OCI-LY7 (cell line): ENCODE measurements around the gene TM9SF4. TPM values are rescaled to one million over a fixed set of nuclear protein-coding genes. Genes with fewer than 3 reads are reported as not detected.

Experiments
- BruUV-seq: library from RNA; stranded (reverse); fragments of 400-500 nt; replicated peaks from 2 replicates; lab custom pipeline; 2021; lab: Mats Ljungman, UMichigan
- CTCF ChIA-PET: fragments of 300-600 bp; sonication (Branson Sonifier 250); formaldehyde crosslinking; loops from one replicate; lab custom pipeline; 2022; ENCODE audit warnings: antibody characterized with exemption; ENCODE audit not compliant: unreplicated experiment; lab: Charles Lee
- POLR2A ChIA-PET: fragments of 300-600 bp; sonication (Branson Sonifier 250); formaldehyde crosslinking; loops from one replicate; lab custom pipeline; 2022; ENCODE audit warnings: antibody characterized with exemption; lab: Charles Lee
- DNase-seq: peaks from one replicate; pipeline ENCODE4 v3.0.0-alpha.2; 2015; ENCODE audit warnings: low spot score
- H2AFZ ChIP-seq: fragments of 200-600 bp; sonication (generic), shearing (Covaris generic); 2 replicates; pipeline ENCODE4 v1.6.1; 2014; ENCODE audit warnings: mild to moderate bottlenecking, antibody characterized with exemption, low read length, moderate library complexity
- H3K27ac ChIP-seq: fragments of 200-600 bp; sonication (generic); 2 replicates; pipeline ENCODE4 v1.5.1; 2014; ENCODE audit warnings: mixed run types, low read depth, mild to moderate bottlenecking, moderate library complexity, low read length, inconsistent platforms; ENCODE audit not compliant: poor library complexity, severe bottlenecking
- H3K36me3 ChIP-seq: fragments of 200-600 bp; sonication (generic); 2 replicates; pipeline ENCODE4 v1.6.1; 2014; ENCODE audit warnings: mild to moderate bottlenecking, antibody characterized with exemption, low read length, moderate library complexity, mixed read lengths; ENCODE audit not compliant: insufficient read depth
- H3K4me1 ChIP-seq: fragments of 200-600 bp; sonication (generic); 2 replicates; pipeline ENCODE4 v1.5.1; 2014; ENCODE audit warnings: mild to moderate bottlenecking, low read length; ENCODE audit not compliant: insufficient read depth, poor library complexity, severe bottlenecking
- H3K4me2 ChIP-seq: fragments of 200-600 bp; sonication (generic); 2 replicates; pipeline ENCODE4 v1.6.1; 2014; ENCODE audit warnings: mild to moderate bottlenecking, low read length
- H3K4me3 ChIP-seq: fragments of 200-600 bp; sonication (generic); 2 replicates; pipeline ENCODE4 v1.5.1; 2014; ENCODE audit warnings: mild to moderate bottlenecking, low read depth, low read length; ENCODE audit not compliant: poor library complexity, severe bottlenecking
- H3K79me2 ChIP-seq: fragments of 200-600 bp; sonication (generic); 2 replicates; pipeline ENCODE4 v1.6.1; 2016; ENCODE audit warnings: low read depth, mild to moderate bottlenecking, low read length, moderate library complexity, mixed read lengths; ENCODE audit not compliant: insufficient read depth
- H3K9me2 ChIP-seq: fragments of 200-600 bp; sonication (generic); 2 replicates; pipeline ENCODE4 v1.6.1; 2016; ENCODE audit warnings: mild to moderate bottlenecking, low read length, mixed read lengths; ENCODE audit not compliant: insufficient read depth
- H3K9me3 ChIP-seq: fragments of 200-600 bp; sonication (generic); 2 replicates; pipeline ENCODE4 v1.6.1; 2014; ENCODE audit warnings: mild to moderate bottlenecking, mixed run types, low read length, mixed read lengths
- H4K20me1 ChIP-seq: fragments of 200-600 bp; sonication (generic); 2 replicates; pipeline ENCODE4 v1.6.1; 2014; ENCODE audit warnings: mild to moderate bottlenecking, antibody characterized with exemption, low read length, moderate library complexity, mixed read lengths; ENCODE audit not compliant: insufficient read depth
- EZH2phosphoT487 ChIP-seq: fragments of 200-600 bp; sonication (generic); IDR thresholded peaks from 2 replicates; pipeline ENCODE4 v1.6.1; 2018; ENCODE audit warnings: low read depth, borderline replicate concordance, mild to moderate bottlenecking, mixed run types, antibody characterized with exemption, low read length, moderate library complexity, mixed read lengths
- intact Hi-C: fragments of 100-400 bp; cut with micrococcal nuclease; formaldehyde crosslinking; loops from one replicate; pipeline ENCODE4 v1.10.0; 2022; ENCODE audit not compliant: unreplicated experiment
- total RNA-seq, 2 experiments: library from RNA; depleted of rRNA in 1 of 2; stranded (reverse); fragments of >200 nt in 1 of 2; shearing (Covaris generic) in 1 of 2; gene quantifications; 2 replicates each; pipeline ENCODE4 v1.2.3, GENCODE V29; 2014 to 2022
- TF ChIP-seq, protein P1 (sequence below): fragments of 200-600 bp; sonication (generic); conservative IDR thresholded peaks from 2 replicates; pipeline ENCODE4 v1.5.1; 2014; ENCODE audit warnings: mild to moderate bottlenecking, antibody characterized with exemption, low read length, moderate library complexity, mixed read lengths

Gene TM9SF4
- total RNA-seq, 2 experiments from 2014 or later, result 20.8 to 38.9 TPM

GRCh38 chr20:32139947-32140346 is 30.4 kb downstream of the TM9SF4 start:
- CTCF ChIA-PET, result no interaction called here
- no peaks in the 10 kb centered on the region for H3K9me3 ChIP-seq
- no peak overlapping the region for H2AFZ ChIP-seq
- H3K36me3 ChIP-seq, result peaks cover 93% of the 10 kb centered on the region
- POLR2A ChIA-PET, result interaction anchor here (0.5 kb wide), 1 partner anchor 20 kb away, joined by 4 read pairs; no protein-coding TSS in a partner anchor
- H3K79me2 ChIP-seq, result no peaks in the 10 kb centered on the region
- TF ChIP-seq, protein P1, sequence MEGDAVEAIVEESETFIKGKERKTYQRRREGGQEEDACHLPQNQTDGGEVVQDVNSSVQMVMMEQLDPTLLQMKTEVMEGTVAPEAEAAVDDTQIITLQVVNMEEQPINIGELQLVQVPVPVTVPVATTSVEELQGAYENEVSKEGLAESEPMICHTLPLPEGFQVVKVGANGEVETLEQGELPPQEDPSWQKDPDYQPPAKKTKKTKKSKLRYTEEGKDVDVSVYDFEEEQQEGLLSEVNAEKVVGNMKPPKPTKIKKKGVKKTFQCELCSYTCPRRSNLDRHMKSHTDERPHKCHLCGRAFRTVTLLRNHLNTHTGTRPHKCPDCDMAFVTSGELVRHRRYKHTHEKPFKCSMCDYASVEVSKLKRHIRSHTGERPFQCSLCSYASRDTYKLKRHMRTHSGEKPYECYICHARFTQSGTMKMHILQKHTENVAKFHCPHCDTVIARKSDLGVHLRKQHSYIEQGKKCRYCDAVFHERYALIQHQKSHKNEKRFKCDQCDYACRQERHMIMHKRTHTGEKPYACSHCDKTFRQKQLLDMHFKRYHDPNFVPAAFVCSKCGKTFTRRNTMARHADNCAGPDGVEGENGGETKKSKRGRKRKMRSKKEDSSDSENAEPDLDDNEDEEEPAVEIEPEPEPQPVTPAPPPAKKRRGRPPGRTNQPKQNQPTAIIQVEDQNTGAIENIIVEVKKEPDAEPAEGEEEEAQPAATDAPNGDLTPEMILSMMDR, result no peak
- no peak for TF ChIP-seq EZH2phosphoT487
- H3K4me3 ChIP-seq, result no peak overlapping the region
- H3K4me2 ChIP-seq, result no peak overlapping the region
- H3K9me2 ChIP-seq, result no peaks in the 10 kb centered on the region
- intact Hi-C loops, result no loop called here
- no peak overlapping the region for H3K27ac ChIP-seq
- H3K4me1 ChIP-seq, result peaks cover 12% of the 10 kb centered on the region
- H4K20me1 ChIP-seq, result no peaks in the 10 kb centered on the region
- no TSS peak for BruUV-seq
- no peak for DNase-seq

GRCh38 chr20:32140603-32141002 is 31.1 kb downstream of the TM9SF4 start:
- Histone ChIP-seq H3K4me1 (peaks cover 12% of the 10 kb centered on the region), H3K27ac (no peak overlapping the region), H3K36me3 (peaks cover 96% of the 10 kb centered on the region), H3K4me3 (no peak overlapping the region), H4K20me1 (no peaks in the 10 kb centered on the region), H2AFZ (no peak overlapping the region), H3K4me2 (no peak overlapping the region), H3K9me2 (no peaks in the 10 kb centered on the region), H3K9me3 (no peaks in the 10 kb centered on the region), H3K79me2 (no peaks in the 10 kb centered on the region)
- TF ChIP-seq EZH2phosphoT487, result no peak
- TF ChIP-seq, protein P1, result no peak
- CTCF ChIA-PET, result interaction anchor here (0.5 kb wide), 1 partner anchor 55 kb away, joined by 3 read pairs; no protein-coding TSS in a partner anchor
- no TSS peak for BruUV-seq
- POLR2A ChIA-PET, result interaction anchor here (0.7 kb wide), 1 partner anchor 877 kb away, joined by 5 read pairs; no protein-coding TSS in a partner anchor
- DNase-seq, result no peak
- intact Hi-C loops, result no loop called here

DNA sequence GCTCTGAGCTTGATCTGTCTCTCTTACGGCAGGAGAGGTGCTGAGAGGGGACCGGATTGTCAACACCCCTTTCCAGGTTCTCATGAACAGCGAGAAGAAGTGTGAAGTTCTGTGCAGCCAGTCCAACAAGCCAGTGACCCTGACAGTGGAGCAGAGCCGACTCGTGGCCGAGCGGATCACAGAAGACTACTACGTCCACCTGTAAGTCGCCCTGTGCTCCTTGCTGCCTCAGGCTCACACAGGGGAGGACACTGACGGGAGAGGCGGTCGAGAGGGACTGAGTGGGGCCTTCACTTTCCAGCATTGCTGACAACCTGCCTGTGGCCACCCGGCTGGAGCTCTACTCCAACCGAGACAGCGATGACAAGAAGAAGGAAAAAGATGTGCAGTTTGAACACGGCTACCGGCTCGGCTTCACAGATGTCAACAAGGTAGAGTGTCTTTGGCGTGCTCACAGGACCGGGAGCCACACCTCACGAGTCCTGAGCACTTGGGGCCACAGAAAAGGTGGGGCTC is 32.0 kb downstream of the TM9SF4 start:
- ChIA-PET CTCF (no interaction called here), POLR2A (no interaction called here)
- intact Hi-C loops, result no loop called here

More for the DNA sequence above, 32.0 kb downstream of the TM9SF4 start:
- Histone ChIP-seq H3K4me1 (peaks cover 12% of the 10 kb centered on the region), H2AFZ (no peak overlapping the region), H3K4me3 (no peak overlapping the region), H3K79me2 (no peaks in the 10 kb centered on the region), H3K36me3 (peaks cover 96% of the 10 kb centered on the region), H3K9me3 (no peaks in the 10 kb centered on the region), H3K4me2 (no peak overlapping the region), H3K9me2 (no peaks in the 10 kb centered on the region), H3K27ac (no peak overlapping the region), H4K20me1 (no peaks in the 10 kb centered on the region)
- TF ChIP-seq, protein P1, result no peak
- no peak for TF ChIP-seq EZH2phosphoT487
- no TSS peak for BruUV-seq
- no peak for DNase-seq
